ENCODE data around the gene IL6ST. TPM values are rescaled to one million over a fixed set of nuclear protein-coding genes. Genes with fewer than 3 reads are reported as not detected.

The IL6ST gene
- total and polyA plus RNA-seq, 2 donors (not counting 1 experiment from before 2014, with no cell fraction given): 768 to 978 TPM

DNA sequence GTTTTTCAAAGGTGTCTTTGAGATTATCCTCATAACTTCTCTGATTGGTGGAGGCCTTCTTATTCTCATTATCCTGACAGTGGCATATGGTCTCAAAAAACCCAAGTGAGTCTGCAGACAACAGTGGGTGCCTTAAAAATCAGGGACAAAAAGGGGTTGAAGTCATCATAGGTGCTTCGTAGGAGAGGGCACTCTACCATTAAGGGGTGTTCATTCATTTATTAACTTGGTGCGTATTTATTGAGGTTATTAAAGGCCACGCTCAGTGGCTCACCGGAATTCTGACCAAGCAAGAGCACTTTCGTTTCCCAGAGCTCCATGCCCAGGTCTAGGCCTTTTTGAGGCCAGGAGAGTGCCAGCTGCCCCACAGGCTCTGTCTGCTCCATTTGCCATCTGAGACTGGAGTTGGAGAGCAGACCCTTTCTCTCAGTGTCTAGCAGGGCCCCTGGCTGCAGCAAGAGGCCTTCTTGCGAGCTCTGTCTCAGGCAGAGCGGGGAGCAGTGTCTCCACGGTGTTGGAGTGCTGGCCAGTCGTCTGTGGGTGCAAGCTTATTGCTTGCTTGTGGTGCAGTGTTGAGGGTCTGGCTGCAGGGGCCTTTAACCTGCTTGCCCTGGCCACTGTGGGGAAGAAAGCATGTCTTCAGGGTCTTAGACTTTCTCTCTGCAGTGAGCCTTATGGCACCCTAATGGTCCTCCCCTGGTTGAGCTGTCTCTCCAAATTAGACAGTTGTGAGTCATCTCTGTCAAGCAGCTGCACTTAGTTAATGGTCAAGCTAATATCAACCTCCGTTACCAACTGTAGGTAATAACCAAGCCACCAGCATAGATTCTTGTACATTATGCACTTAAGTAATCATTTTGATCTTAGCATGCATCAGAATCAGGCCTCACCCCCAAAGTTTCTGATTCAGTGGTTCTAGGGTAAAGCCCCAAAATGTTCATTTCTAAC, 81.0 kb downstream of the IL6ST start:
- TF ChIP-seq, protein P1, sequence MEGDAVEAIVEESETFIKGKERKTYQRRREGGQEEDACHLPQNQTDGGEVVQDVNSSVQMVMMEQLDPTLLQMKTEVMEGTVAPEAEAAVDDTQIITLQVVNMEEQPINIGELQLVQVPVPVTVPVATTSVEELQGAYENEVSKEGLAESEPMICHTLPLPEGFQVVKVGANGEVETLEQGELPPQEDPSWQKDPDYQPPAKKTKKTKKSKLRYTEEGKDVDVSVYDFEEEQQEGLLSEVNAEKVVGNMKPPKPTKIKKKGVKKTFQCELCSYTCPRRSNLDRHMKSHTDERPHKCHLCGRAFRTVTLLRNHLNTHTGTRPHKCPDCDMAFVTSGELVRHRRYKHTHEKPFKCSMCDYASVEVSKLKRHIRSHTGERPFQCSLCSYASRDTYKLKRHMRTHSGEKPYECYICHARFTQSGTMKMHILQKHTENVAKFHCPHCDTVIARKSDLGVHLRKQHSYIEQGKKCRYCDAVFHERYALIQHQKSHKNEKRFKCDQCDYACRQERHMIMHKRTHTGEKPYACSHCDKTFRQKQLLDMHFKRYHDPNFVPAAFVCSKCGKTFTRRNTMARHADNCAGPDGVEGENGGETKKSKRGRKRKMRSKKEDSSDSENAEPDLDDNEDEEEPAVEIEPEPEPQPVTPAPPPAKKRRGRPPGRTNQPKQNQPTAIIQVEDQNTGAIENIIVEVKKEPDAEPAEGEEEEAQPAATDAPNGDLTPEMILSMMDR (conservative IDR thresholded peaks at IDR 0.05 in 1 of 2, IDR thresholded peaks at IDR 0.05 in 1 of 2; ENCODE audit: low read depth in 1 of 2, low read length in 2 of 2): no peak
- no peak for TF ChIP-seq EZH2 (IDR thresholded peaks at IDR 0.05; ENCODE audit: low read length, missing control alignments)
- no peak overlapping the region for H3K4me2 ChIP-seq (ENCODE audit: extremely low read depth, insufficient read depth, low read length)
- no peaks in the 10 kb centered on the region for H3K9me3 ChIP-seq (ENCODE audit: control insufficient read depth, insufficient read depth, low read depth, low read length)
- no peak overlapping the region for H3K9ac ChIP-seq (ENCODE audit: insufficient read depth, low read length)
- H3K4me3 ChIP-seq (replicated peaks in 1 of 4; ENCODE audit: control extremely low read depth in 1 of 4, insufficient read depth in 1 of 4, low read depth in 3 of 4, low read length in 4 of 4): no peak overlapping the region
- H3K4me1 ChIP-seq (ENCODE audit: control insufficient read depth, extremely low read depth, insufficient read depth, low read length): no peaks in the 10 kb centered on the region
- H3K79me2 ChIP-seq (ENCODE audit: control insufficient read depth, insufficient read depth, low read length): no peaks in the 10 kb centered on the region
- H4K20me1 ChIP-seq (ENCODE audit: control insufficient read depth, extremely low read depth, insufficient read depth, low read length): no peaks in the 10 kb centered on the region
- H3K27ac ChIP-seq (ENCODE audit: insufficient read depth, low read length): no peak overlapping the region
- H3K36me3 ChIP-seq (ENCODE audit: control insufficient read depth, insufficient read depth, low read length): no peaks in the 10 kb centered on the region
- DNase-seq (ENCODE audit: low read depth in 2 of 2): no peak
- H2AFZ ChIP-seq (ENCODE audit: low read length): no peak overlapping the region
- no peaks in the 10 kb centered on the region for H3K27me3 ChIP-seq (ENCODE audit: control insufficient read depth, insufficient read depth, low read length)

DNA sequence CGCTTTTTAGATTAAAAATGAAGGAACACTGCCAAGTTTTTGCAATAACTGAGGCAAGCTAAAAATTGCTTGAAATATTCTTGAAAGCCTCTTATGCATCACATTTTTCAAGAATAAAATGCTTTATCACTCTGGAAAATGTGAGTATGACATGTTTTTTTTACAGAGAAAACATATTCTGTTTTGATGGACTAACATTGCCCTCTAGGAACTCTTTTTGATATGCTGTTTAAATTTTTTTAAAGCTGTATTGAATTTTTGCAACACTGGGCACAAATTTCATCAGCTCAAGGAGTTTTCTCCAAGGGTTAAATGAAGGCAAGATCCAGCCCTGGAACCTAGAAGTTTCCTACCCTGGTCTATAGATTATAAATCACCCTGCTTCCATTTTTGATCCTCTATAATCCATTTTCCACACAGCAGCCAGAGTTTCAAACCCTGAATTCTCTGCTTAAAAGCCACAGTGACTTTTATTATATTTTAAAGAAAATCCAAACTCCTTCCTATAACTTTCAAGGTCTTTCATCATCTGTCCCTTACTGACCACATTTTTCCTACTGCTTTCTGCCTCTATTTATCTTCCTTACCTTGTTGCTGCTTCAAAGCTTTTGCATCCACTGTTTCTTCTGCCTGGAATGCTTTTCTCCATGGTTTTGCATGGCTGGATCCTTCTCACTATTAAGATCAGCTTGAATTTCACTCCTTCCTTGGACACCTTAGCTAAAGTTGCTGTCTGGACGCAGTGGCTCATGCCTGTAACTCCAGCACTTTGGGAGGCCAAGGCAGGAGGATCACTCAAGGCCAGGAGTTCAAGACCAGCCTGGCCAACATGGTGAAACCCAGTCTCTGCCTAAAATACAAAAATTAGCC, 82.7 kb downstream of the IL6ST start:
- no peaks in the 10 kb centered on the region for H3K36me3 ChIP-seq (ENCODE audit: control insufficient read depth, insufficient read depth, low read length)
- no peaks in the 10 kb centered on the region for H3K9me3 ChIP-seq (ENCODE audit: control insufficient read depth, insufficient read depth, low read depth, low read length)
- H3K4me2 ChIP-seq (ENCODE audit: extremely low read depth, insufficient read depth, low read length): no peak overlapping the region
- no peaks in the 10 kb centered on the region for H3K27me3 ChIP-seq (ENCODE audit: control insufficient read depth, insufficient read depth, low read length)
- TF ChIP-seq EZH2 (IDR thresholded peaks at IDR 0.05; ENCODE audit: low read length, missing control alignments): no peak
- TF ChIP-seq, protein P1 (conservative IDR thresholded peaks at IDR 0.05 in 1 of 2, IDR thresholded peaks at IDR 0.05 in 1 of 2; ENCODE audit: low read depth in 1 of 2, low read length in 2 of 2): peak in 1 of 2 donors; percentile 13
- no peak overlapping the region for H2AFZ ChIP-seq (ENCODE audit: low read length)
- no peak overlapping the region for H3K4me3 ChIP-seq (replicated peaks in 1 of 4; ENCODE audit: control extremely low read depth in 1 of 4, insufficient read depth in 1 of 4, low read depth in 3 of 4, low read length in 4 of 4)
- no peak overlapping the region for H3K27ac ChIP-seq (ENCODE audit: insufficient read depth, low read length)
- no peaks in the 10 kb centered on the region for H3K4me1 ChIP-seq (ENCODE audit: control insufficient read depth, extremely low read depth, insufficient read depth, low read length)
- no peak overlapping the region for H3K9ac ChIP-seq (ENCODE audit: insufficient read depth, low read length)
- no peaks in the 10 kb centered on the region for H4K20me1 ChIP-seq (ENCODE audit: control insufficient read depth, extremely low read depth, insufficient read depth, low read length)
- no peaks in the 10 kb centered on the region for H3K79me2 ChIP-seq (ENCODE audit: control insufficient read depth, insufficient read depth, low read length)
- DNase-seq (ENCODE audit: low read depth in 2 of 2): peak in 1 of 2 donors; percentile 84

DNA sequence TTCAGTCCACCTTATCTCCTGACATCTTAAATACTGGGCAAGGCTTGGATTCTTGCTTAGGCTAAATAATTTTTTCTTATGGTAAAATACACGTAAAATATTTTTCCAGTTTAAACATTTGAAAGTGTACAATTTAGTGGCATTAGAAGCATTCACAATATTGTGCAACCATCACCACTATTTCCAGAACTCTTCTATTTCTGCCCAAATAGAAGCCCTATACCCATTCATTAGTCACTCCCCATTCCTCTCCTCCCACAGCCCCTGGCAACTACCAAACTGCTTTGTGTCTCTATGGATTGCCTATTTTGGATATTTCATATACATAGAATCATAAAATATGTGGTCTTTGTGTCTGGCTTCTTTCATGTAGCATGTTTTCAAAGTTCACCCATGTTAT, 86.0 kb downstream of the IL6ST start:
- no peak for DNase-seq (ENCODE audit: low read depth in 2 of 2)

More for the DNA sequence above, 86.0 kb downstream of the IL6ST start:
- Histone ChIP-seq H3K27ac (ENCODE audit: insufficient read depth, low read length) (no peak overlapping the region), H3K4me2 (ENCODE audit: extremely low read depth, insufficient read depth, low read length) (no peak overlapping the region), H3K79me2 (ENCODE audit: control insufficient read depth, insufficient read depth, low read length) (no peaks in the 10 kb centered on the region), H3K9me3 (ENCODE audit: control insufficient read depth, insufficient read depth, low read depth, low read length) (no peaks in the 10 kb centered on the region), H3K27me3 (ENCODE audit: control insufficient read depth, insufficient read depth, low read length) (no peaks in the 10 kb centered on the region), H3K4me3 (replicated peaks in 1 of 4; ENCODE audit: control extremely low read depth in 1 of 4, insufficient read depth in 1 of 4, low read depth in 3 of 4, low read length in 4 of 4) (no peak overlapping the region), H3K36me3 (ENCODE audit: control insufficient read depth, insufficient read depth, low read length) (no peaks in the 10 kb centered on the region), H4K20me1 (ENCODE audit: control insufficient read depth, extremely low read depth, insufficient read depth, low read length) (no peaks in the 10 kb centered on the region), H2AFZ (ENCODE audit: low read length) (no peak overlapping the region), H3K9ac (ENCODE audit: insufficient read depth, low read length) (no peak overlapping the region), H3K4me1 (ENCODE audit: control insufficient read depth, extremely low read depth, insufficient read depth, low read length) (no peaks in the 10 kb centered on the region)
- TF ChIP-seq EZH2 (IDR thresholded peaks at IDR 0.05; ENCODE audit: low read length, missing control alignments): no peak
- TF ChIP-seq, protein P1 (conservative IDR thresholded peaks at IDR 0.05 in 1 of 2, IDR thresholded peaks at IDR 0.05 in 1 of 2; ENCODE audit: low read depth in 1 of 2, low read length in 2 of 2): no peak

Data from fibroblast of lung (primary cell).